ENCODE data around the gene PRMT2. TPM values are rescaled to one million over a fixed set of nuclear protein-coding genes. Genes with fewer than 3 reads are reported as not detected.

PRMT2 gene
- total and polyA plus RNA-seq, 3 experiments from 2014 or later: 69.8 to 287 (median 71.6) TPM

- H3K9me3 ChIP-seq (ENCODE audit: low read length): peaks cover 6% of the 10 kb centered on the region
- Mint-ChIP-seq H3K4me1 (peaks cover 41 to 45% (median 42%) of the 10 kb centered on the region in 3 donors), H3K27me3 (no peaks in the 10 kb centered on the region), H3K36me3 (peaks cover 0 to 11% (median 0%) of the 10 kb centered on the region in 3 donors), H3K9me3 (peaks cover 2 to 12% (median 7%) of the 10 kb centered on the region in 5 donors), H3K4me3 (no peak overlapping the region), H3K27ac (no peak overlapping the region)
- H3K27me3 ChIP-seq (ENCODE audit: insufficient read depth, low read length, poor library complexity, severe bottlenecking): no peaks in the 10 kb centered on the region
- H3K27ac ChIP-seq (ENCODE audit: low read depth, low read length): no peak overlapping the region
- H3K4me3 ChIP-seq (ENCODE audit: low read length): no peak overlapping the region
- no peaks in the 10 kb centered on the region for H3K36me3 ChIP-seq (ENCODE audit: insufficient read depth, low read length)
- DNase-seq: no peak
- peaks cover 45% of the 10 kb centered on the region for H3K4me1 ChIP-seq (ENCODE audit: insufficient read depth, low read length)
- ChIA-PET CTCF (interaction anchor here (1.6 kb wide), 1 partner anchor 27 kb away, joined by 6 read pairs; the partner anchor contains the start of gene PRMT2), POLR2A (no interaction called here)
These were observed 26.8 kb upstream of the PRMT2 start for GRCh38 chr21:46608672-46609111.

DNA sequence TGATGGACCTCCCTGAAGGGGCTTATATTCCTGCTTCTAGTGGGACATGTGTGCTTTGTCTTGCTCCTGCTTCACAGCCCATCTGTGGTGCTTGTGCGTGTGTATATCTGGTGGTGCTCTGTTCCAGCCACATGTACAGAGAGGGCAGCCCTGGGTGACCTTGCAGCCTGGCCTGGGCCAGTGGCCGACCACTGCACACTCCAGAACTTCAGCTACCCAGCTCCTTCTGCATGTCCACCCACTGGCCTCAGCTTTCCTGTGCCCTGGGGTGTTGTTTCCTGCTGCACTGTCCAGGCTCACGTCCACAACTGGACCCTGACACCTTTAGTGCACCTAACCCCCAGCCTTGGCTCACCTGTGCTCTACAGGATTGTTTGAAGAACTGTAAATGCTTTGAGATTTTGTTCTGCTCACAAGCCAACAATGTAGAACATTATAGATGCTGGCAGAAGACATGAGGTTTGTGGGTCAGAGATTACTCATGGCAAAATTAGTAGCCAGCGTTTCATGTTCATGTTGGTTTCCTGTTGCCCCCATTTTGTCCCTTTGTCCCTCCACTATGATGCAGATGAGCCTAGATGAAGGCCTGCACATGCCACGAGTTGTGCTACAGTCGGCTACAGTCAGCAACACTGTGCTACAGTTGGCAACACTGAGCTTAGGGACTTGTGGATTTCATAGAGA, 25.3 kb upstream of the PRMT2 start:
- Histone ChIP-seq H3K36me3 (ENCODE audit: insufficient read depth, low read length) (no peaks in the 10 kb centered on the region), H3K4me3 (ENCODE audit: low read length) (no peak overlapping the region), H3K4me1 (ENCODE audit: insufficient read depth, low read length) (peaks cover 35% of the 10 kb centered on the region), H3K27me3 (ENCODE audit: insufficient read depth, low read length, poor library complexity, severe bottlenecking) (no peaks in the 10 kb centered on the region), H3K27ac (ENCODE audit: low read depth, low read length) (no peak overlapping the region), H3K9me3 (ENCODE audit: low read length) (peaks cover 6% of the 10 kb centered on the region)
- ChIA-PET POLR2A (no interaction called here), CTCF (interaction anchor here (1.0 kb wide), 1 partner anchor 12 kb away, joined by 3 read pairs; no protein-coding TSS in a partner anchor)
- H3K27me3 Mint-ChIP-seq: no peaks in the 10 kb centered on the region
- peaks cover 30 to 35% (median 32%) of the 10 kb centered on the region in 3 donors for H3K4me1 Mint-ChIP-seq
- H3K9me3 Mint-ChIP-seq: peaks cover 3 to 12% (median 7%) of the 10 kb centered on the region in 5 donors
- no peak overlapping the region for H3K4me3 Mint-ChIP-seq
- H3K36me3 Mint-ChIP-seq: peaks cover 0 to 13% (median 0%) of the 10 kb centered on the region in 3 donors
- peak overlapping the region in 1 of 8 donors; percentile 21 for H3K27ac Mint-ChIP-seq
- DNase-seq: no peak

DNA sequence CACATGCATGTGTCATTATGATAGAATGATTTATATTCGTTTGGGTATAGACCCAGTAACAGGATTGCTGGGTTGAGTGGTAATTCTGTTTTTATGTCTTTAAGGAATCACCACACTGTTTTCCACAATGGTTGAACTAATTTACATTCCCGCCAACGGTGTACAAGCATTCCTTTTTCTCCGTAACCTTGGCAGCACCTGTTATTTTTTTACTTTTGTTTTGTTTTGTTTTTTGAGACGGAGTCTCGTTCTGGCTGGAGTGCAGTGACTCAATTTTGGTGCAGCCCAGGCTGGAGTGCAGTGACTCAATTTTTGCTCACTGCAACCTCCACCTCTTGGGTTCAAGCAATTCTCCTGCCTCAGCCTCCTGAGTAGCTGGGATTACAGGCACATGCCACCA, 22.1 kb upstream of the PRMT2 start:
- no peaks in the 10 kb centered on the region for H3K27me3 ChIP-seq (ENCODE audit: insufficient read depth, low read length, poor library complexity, severe bottlenecking)
- Mint-ChIP-seq H3K4me3 (no peak overlapping the region), H3K27ac (no peak overlapping the region), H3K27me3 (no peaks in the 10 kb centered on the region), H3K4me1 (peaks cover 0 to 11% (median 7%) of the 10 kb centered on the region in 3 donors), H3K36me3 (peaks cover 0 to 18% (median 0%) of the 10 kb centered on the region in 3 donors), H3K9me3 (peaks cover 3 to 12% (median 7%) of the 10 kb centered on the region in 5 donors)
- H3K36me3 ChIP-seq (ENCODE audit: insufficient read depth, low read length): no peaks in the 10 kb centered on the region
- DNase-seq: no peak
- peaks cover 6% of the 10 kb centered on the region for H3K9me3 ChIP-seq (ENCODE audit: low read length)
- no peak overlapping the region for H3K4me3 ChIP-seq (ENCODE audit: low read length)
- CTCF ChIA-PET: interaction anchor here (1.8 kb wide), 1 partner anchor 7 kb away, joined by 3 read pairs; no protein-coding TSS in a partner anchor
- POLR2A ChIA-PET: no interaction called here
- H3K27ac ChIP-seq (ENCODE audit: low read depth, low read length): no peak overlapping the region
- peaks cover 7% of the 10 kb centered on the region for H3K4me1 ChIP-seq (ENCODE audit: insufficient read depth, low read length)

DNA sequence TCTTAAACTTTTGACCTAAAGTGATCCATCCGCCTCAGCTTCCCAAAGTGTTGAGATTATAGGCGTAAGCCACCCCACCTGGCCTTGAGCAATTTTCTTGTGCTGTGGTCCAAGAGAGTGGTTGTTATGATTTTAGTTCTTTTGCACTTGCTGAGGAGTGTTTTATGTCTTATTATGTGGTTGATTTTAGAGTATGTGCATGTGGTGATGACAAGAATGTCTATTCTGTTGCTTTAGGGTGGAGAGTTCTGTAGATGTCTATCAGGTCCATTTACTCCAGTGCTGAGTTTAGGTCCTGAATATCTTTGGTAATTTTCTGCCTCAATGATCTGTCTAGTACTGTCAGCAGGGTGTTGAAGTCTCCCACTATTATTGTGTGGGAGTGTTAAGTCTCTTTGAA, 19.4 kb upstream of the PRMT2 start:
- ChIA-PET CTCF (no interaction called here), POLR2A (no interaction called here)
- no peaks in the 10 kb centered on the region for H3K36me3 ChIP-seq (ENCODE audit: insufficient read depth, low read length)
- no peak for DNase-seq
- no peak overlapping the region for H3K4me3 ChIP-seq (ENCODE audit: low read length)
- Mint-ChIP-seq H3K9me3 (peaks cover 0 to 8% (median 2%) of the 10 kb centered on the region in 5 donors), H3K4me3 (no peak overlapping the region), H3K36me3 (peaks cover 0 to 17% (median 0%) of the 10 kb centered on the region in 3 donors), H3K27me3 (no peaks in the 10 kb centered on the region), H3K27ac (no peak overlapping the region), H3K4me1 (peaks cover 8 to 22% (median 14%) of the 10 kb centered on the region in 3 donors)
- no peaks in the 10 kb centered on the region for H3K9me3 ChIP-seq (ENCODE audit: low read length)
- H3K27ac ChIP-seq (ENCODE audit: low read depth, low read length): no peak overlapping the region
- H3K27me3 ChIP-seq (ENCODE audit: insufficient read depth, low read length, poor library complexity, severe bottlenecking): no peaks in the 10 kb centered on the region
- H3K4me1 ChIP-seq (ENCODE audit: insufficient read depth, low read length): peaks cover 13% of the 10 kb centered on the region

GRCh38 chr21:46616656-46617055, 18.8 kb upstream of the PRMT2 start:
- POLR2A ChIA-PET: no interaction called here
- Mint-ChIP-seq H3K4me1 (peaks cover 13 to 28% (median 18%) of the 10 kb centered on the region in 3 donors), H3K4me3 (no peak overlapping the region), H3K36me3 (peaks cover 0 to 15% (median 0%) of the 10 kb centered on the region in 3 donors), H3K27ac (no peak overlapping the region), H3K9me3 (peaks cover 0 to 6% (median 2%) of the 10 kb centered on the region in 5 donors), H3K27me3 (no peaks in the 10 kb centered on the region)
- Histone ChIP-seq H3K36me3 (ENCODE audit: insufficient read depth, low read length) (no peaks in the 10 kb centered on the region), H3K27ac (ENCODE audit: low read depth, low read length) (no peak overlapping the region), H3K4me3 (ENCODE audit: low read length) (no peak overlapping the region), H3K27me3 (ENCODE audit: insufficient read depth, low read length, poor library complexity, severe bottlenecking) (no peaks in the 10 kb centered on the region), H3K9me3 (ENCODE audit: low read length) (no peaks in the 10 kb centered on the region), H3K4me1 (ENCODE audit: insufficient read depth, low read length) (peaks cover 19% of the 10 kb centered on the region)
- CTCF ChIA-PET: no interaction called here
- no peak for DNase-seq

DNA sequence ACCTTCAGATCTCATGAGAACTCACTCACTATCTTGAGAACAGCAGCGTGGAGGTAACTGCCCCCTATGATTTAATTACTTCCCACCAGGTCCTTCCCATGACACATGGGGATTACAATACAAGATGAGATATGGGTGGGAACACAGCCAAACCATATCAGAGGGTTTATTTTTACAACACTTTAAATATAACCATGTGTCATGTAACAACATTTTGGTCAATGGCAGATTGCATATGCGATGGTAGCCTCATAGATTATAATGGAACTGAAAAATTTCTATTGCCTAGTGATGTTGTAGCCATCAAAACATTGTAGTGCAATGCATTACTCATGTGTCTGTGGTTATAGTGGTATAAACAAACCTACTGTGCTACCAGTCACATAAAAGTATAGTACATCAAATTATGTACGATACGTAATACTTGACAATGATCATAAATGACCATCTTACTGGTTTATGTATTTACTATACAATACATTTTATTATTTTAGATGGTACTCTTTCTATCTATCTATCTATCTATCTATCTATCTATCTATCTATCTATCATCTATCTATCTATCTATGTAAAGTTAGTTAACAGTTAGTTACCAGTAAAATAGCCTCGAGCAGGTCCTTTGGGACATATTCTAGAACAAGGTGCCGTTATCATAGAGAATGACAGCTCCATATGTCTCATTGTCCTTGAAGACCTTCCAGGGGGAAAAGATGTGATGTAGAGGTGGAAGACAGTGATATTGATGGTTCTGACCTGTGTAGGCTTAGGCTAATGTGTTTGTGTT, 18.0 kb upstream of the PRMT2 start:
- H3K9me3 Mint-ChIP-seq: peaks cover 0 to 2% (median 0%) of the 10 kb centered on the region in 5 donors
- ChIA-PET POLR2A (no interaction called here), CTCF (no interaction called here)
- peaks cover 21 to 36% (median 26%) of the 10 kb centered on the region in 3 donors for H3K4me1 Mint-ChIP-seq
- H3K9me3 ChIP-seq (ENCODE audit: low read length): no peaks in the 10 kb centered on the region
- no peak overlapping the region for H3K4me3 Mint-ChIP-seq
- H3K36me3 ChIP-seq (ENCODE audit: insufficient read depth, low read length): no peaks in the 10 kb centered on the region
- DNase-seq: no peak
- no peaks in the 10 kb centered on the region for H3K27me3 ChIP-seq (ENCODE audit: insufficient read depth, low read length, poor library complexity, severe bottlenecking)
- H3K4me3 ChIP-seq (ENCODE audit: low read length): no peak overlapping the region
- no peak overlapping the region for H3K27ac ChIP-seq (ENCODE audit: low read depth, low read length)
- H3K27ac Mint-ChIP-seq: no peak overlapping the region
- peaks cover 0 to 10% (median 0%) of the 10 kb centered on the region in 3 donors for H3K36me3 Mint-ChIP-seq
- H3K4me1 ChIP-seq (ENCODE audit: insufficient read depth, low read length): peaks cover 28% of the 10 kb centered on the region
- H3K27me3 Mint-ChIP-seq: no peaks in the 10 kb centered on the region

- no peak overlapping the region for H3K4me3 Mint-ChIP-seq
- Histone ChIP-seq H3K4me3 (ENCODE audit: low read length) (no peak overlapping the region), H3K9me3 (ENCODE audit: low read length) (no peaks in the 10 kb centered on the region), H3K36me3 (ENCODE audit: insufficient read depth, low read length) (no peaks in the 10 kb centered on the region), H3K4me1 (ENCODE audit: insufficient read depth, low read length) (peaks cover 37% of the 10 kb centered on the region), H3K27me3 (ENCODE audit: insufficient read depth, low read length, poor library complexity, severe bottlenecking) (no peaks in the 10 kb centered on the region), H3K27ac (ENCODE audit: low read depth, low read length) (no peak overlapping the region)
- POLR2A ChIA-PET: interaction anchor here (1.1 kb wide), 1 partner anchor 17 kb away, joined by 3 read pairs; the partner anchor contains the start of gene PRMT2
- no peaks in the 10 kb centered on the region for H3K27me3 Mint-ChIP-seq
- no peak for DNase-seq
- peaks cover 0 to 10% (median 0%) of the 10 kb centered on the region in 3 donors for H3K36me3 Mint-ChIP-seq
- H3K27ac Mint-ChIP-seq: peak overlapping the region in 1 of 8 donors; percentile 22
- CTCF ChIA-PET: interaction anchor here (0.6 to 1.3 kb wide), 3 partner anchors 17 to 72 kb away, joined by 3 to 4 read pairs (median 4); partner anchors contain the start of gene PRMT2
- peaks cover 30 to 46% (median 32%) of the 10 kb centered on the region in 3 donors for H3K4me1 Mint-ChIP-seq
- H3K9me3 Mint-ChIP-seq: peaks cover 0 to 2% (median 0%) of the 10 kb centered on the region in 5 donors
These were observed 16.6 kb upstream of the PRMT2 start for GRCh38 chr21:46618738-46619379.
